Vagina (tissue), 2 donors: ENCODE data around the gene CPOX.

Experiments used
- CTCF ChIP-seq, 3 experiments: fragments of 450-650 bp in 2 of 3; fragments of 200-600 bp in 1 of 3; sonication (generic) in 1 of 3; IDR thresholded peaks; one replicate each; pipeline ENCODE4 v1.5.1; 2017 to 2019; ENCODE audit warnings: antibody characterized with exemption in 3 of 3, mild to moderate bottlenecking in 2 of 3, moderate library complexity in 2 of 3
- POLR2A ChIP-seq, 2 donors: fragments of 450-650 bp; IDR thresholded peaks; one replicate each; pipeline ENCODE4 v1.6.1; 2017; ENCODE audit warnings: antibody characterized with exemption in 2 of 2, mild to moderate bottlenecking in 2 of 2, moderate library complexity in 2 of 2
- POLR2AphosphoS5 ChIP-seq, 2 donors: sonication (generic); formaldehyde crosslinking; IDR thresholded peaks; one replicate each; pipeline ENCODE4 v1.9.0; 2017; ENCODE audit warnings: antibody characterized with exemption in 2 of 2, mild to moderate bottlenecking in 2 of 2, low read depth in 1 of 2; ENCODE audit not compliant: insufficient read depth in 1 of 2

GRCh38 chr3:98589331-98590036 lies 3.9 kb downstream of the CPOX start:
- TF ChIP-seq POLR2A (IDR thresholded peaks at IDR 0.05) (no peak), CTCF (IDR thresholded peaks at IDR 0.05) (no peak), POLR2AphosphoS5 (IDR thresholded peaks at IDR 0.05; ENCODE audit: insufficient read depth in 1 of 2, low read depth in 1 of 2) (no peak)
